Stomach (tissue), 9 donors: Measurements from ENCODE around the gene SPACA7. TPM values are rescaled to one million over a fixed set of nuclear protein-coding genes. Genes with fewer than 3 reads are reported as not detected.

ENCODE experiments used
- DNase-seq, 2 donors: peaks; one replicate each; pipeline versions ENCODE4 v3.0.0 to v3.0.0-alpha.2; 2013 to 2019
- H3K27ac ChIP-seq, 5 donors: fragments of 200-600 bp in 4 of 5; sonication (generic) in 4 of 5; one replicate each; pipeline ENCODE4 v1.5.1; 2013 to 2019; ENCODE audit warnings: mild to moderate bottlenecking in 1 of 5, moderate library complexity in 1 of 5
- H3K27me3 ChIP-seq, 3 donors: fragments of 200-600 bp; sonication (generic); one replicate each; pipeline ENCODE4 v1.5.1; 2017 to 2019; ENCODE audit warnings: mixed run types in 1 of 3
- H3K36me3 ChIP-seq, 4 donors: fragments of 200-600 bp; sonication (generic); 1 replicate in 3 of 4; 2 replicates in 1 of 4; pipeline ENCODE4 v1.5.1; 2016 to 2019
- H3K4me1 ChIP-seq, 4 donors: fragments of 200-600 bp; sonication (generic); one replicate each; pipeline ENCODE4 v1.5.1; 2016 to 2019
- H3K4me3 ChIP-seq, 4 donors: fragments of 200-600 bp; sonication (generic) in 3 of 4; one replicate each; pipeline ENCODE4 v1.5.1; 2016 to 2019; ENCODE audit warnings: mild to moderate bottlenecking in 1 of 4
- H3K9me3 ChIP-seq, 4 donors: fragments of 200-600 bp; sonication (generic); one replicate each; pipeline ENCODE4 v1.5.1; 2016 to 2019
- EP300 ChIP-seq: sonication (generic); formaldehyde crosslinking; IDR thresholded peaks from one replicate; pipeline ENCODE4 v1.6.1; 2017; ENCODE audit warnings: antibody characterized with exemption
- POLR2A ChIP-seq, 4 donors: fragments of 450-650 bp; IDR thresholded peaks; one replicate each; pipeline ENCODE4 v1.6.1; 2016; ENCODE audit warnings: antibody characterized with exemption in 4 of 4, control low read depth in 2 of 4, mild to moderate bottlenecking in 1 of 4, moderate library complexity in 1 of 4
- POLR2AphosphoS5 ChIP-seq, 3 donors: sonication (generic); formaldehyde crosslinking; IDR thresholded peaks; one replicate each; pipeline ENCODE4 v1.6.1; 2016; ENCODE audit warnings: antibody characterized with exemption in 3 of 3
- WGBS, 5 donors: extraction: QIAGEN DNeasy Blood & Tissue Kit in 3 of 5; methylation state at CpG; one replicate each; pipeline versions ENCODE4 v1.1.5 to v1.1.7; 2013 to 2018; 5-methylcytosine and 5-hydroxymethylcytosine counted together
- intact Hi-C: fragments of 100-400 bp; cut with DNase I; formaldehyde crosslinking; loops from one replicate; pipeline ENCODE4 v1.15.1; 2023; ENCODE audit warnings: low total_unique reads
- polyA plus RNA-seq, 3 donors: library from polyadenylated mRNA; stranded (reverse); fragments of 200-250 nt; gene quantifications; one replicate each; pipeline ENCODE4 v1.2.3, GENCODE V29; 2013
- total RNA-seq, 5 donors: library from RNA; depleted of rRNA; stranded (reverse); fragments of >200 nt; gene quantifications; one replicate each; pipeline versions ENCODE4 v1.1.0 to v1.2.3, GENCODE V29; 2014 to 2016
- TF ChIP-seq, protein P1 (sequence below), 7 experiments: fragments of 450-650 bp in 4 of 7; fragments of 200-600 bp in 3 of 7; sonication (generic) in 3 of 7; IDR thresholded peaks; one replicate each; pipeline ENCODE4 v1.5.1; 2016 to 2019; ENCODE audit warnings: antibody characterized with exemption in 7 of 7, control low read depth in 2 of 7, mild to moderate bottlenecking in 1 of 7
- donor health status: healthy with polysubstance abuse.
- donor health status: Bipolar disorder and iron deficiency.
- donor health status: healthy.

SPACA7 gene
- total and polyA plus RNA-seq, 8 donors, result not detected

DNA sequence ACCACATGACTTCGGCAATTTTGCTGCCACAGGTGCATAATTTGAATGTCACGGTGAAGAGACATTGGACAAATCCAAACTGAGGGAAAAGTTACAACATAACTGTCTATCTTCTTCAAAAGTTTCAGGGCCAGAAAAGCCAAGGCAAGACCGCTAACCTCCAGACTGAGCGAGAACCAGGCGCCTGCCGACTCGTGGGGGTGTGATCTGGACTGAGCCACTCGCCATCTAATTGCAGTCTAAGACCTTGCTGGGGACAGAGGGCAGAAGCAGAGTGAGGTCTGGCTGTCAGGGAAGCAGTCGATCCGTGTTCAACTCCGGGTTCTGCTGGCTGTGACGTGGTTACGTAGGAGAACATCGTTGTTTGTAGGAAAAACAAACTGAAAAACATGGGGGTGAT is 88.6 kb downstream of the SPACA7 start:
- H3K36me3 ChIP-seq, result no peaks in the 10 kb centered on the region
- TF ChIP-seq POLR2A (IDR thresholded peaks at IDR 0.05), result no peak
- no peak for TF ChIP-seq POLR2AphosphoS5 (IDR thresholded peaks at IDR 0.05)
- TF ChIP-seq EP300, result no peak
- TF ChIP-seq, protein P1, sequence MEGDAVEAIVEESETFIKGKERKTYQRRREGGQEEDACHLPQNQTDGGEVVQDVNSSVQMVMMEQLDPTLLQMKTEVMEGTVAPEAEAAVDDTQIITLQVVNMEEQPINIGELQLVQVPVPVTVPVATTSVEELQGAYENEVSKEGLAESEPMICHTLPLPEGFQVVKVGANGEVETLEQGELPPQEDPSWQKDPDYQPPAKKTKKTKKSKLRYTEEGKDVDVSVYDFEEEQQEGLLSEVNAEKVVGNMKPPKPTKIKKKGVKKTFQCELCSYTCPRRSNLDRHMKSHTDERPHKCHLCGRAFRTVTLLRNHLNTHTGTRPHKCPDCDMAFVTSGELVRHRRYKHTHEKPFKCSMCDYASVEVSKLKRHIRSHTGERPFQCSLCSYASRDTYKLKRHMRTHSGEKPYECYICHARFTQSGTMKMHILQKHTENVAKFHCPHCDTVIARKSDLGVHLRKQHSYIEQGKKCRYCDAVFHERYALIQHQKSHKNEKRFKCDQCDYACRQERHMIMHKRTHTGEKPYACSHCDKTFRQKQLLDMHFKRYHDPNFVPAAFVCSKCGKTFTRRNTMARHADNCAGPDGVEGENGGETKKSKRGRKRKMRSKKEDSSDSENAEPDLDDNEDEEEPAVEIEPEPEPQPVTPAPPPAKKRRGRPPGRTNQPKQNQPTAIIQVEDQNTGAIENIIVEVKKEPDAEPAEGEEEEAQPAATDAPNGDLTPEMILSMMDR (IDR thresholded peaks at IDR 0.05), result no peak
- H3K27me3 ChIP-seq, result peaks cover 0 to 7% (median 0%) of the 10 kb centered on the region in 3 donors
- WGBS, 5 donors, result 88 to 94% (median 92%) methylated on average over 14 of the region's 14 CpGs
- no peak for DNase-seq
- no peak overlapping the region for H3K4me3 ChIP-seq
- H3K9me3 ChIP-seq, result peaks cover 0 to 29% (median 15%) of the 10 kb centered on the region in 4 donors
- H3K27ac ChIP-seq, result no peak overlapping the region
- H3K4me1 ChIP-seq, result no peaks in the 10 kb centered on the region
- intact Hi-C loops, result no loop called here

DNA sequence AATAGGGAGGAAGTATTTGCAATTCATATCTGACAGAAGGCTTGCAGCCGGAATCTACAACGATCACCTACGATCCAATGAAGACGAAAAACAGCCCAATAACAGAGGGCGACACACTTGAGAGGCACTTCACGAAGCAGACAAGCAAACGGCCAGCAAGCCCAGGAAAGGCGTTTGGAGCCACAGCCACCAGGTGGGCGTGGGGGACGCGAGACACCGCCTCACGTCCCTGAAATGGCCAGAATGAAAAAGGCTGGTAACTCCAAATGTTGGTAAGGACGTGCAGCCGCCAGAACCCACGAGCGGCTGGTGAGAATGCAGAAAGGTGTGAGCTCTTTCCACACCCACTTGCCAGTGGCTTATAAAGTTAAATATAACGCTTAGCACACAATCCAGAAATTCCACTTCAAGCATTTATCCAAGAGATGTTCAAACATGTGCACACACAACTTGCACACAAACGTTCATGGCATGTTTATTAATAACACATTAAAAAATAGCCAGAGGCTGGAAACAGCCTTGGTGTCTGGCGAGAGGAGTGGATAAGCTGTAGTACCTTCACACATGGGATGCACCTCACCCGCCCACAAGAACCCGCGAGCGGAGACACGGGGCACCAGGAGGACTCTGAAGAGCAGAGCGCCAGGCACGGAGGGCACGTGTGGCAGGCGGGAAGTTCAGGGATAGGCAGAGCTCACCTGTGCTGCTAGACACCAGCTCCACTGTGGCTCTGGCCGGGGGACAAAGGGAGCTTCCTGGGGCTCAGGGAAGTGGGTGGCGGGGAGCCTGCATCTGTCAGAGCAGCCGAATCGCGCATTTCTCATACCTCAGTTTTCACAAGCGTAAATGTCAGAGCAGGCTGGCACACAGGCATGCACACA is 89.3 kb downstream of the SPACA7 start:
- 82 to 90% (median 88%) methylated on average over 35 of the region's 35 CpGs for WGBS, 5 donors
- intact Hi-C loops, result no loop called here
- H3K27me3 ChIP-seq, result peaks cover 0 to 7% (median 0%) of the 10 kb centered on the region in 3 donors
- H3K9me3 ChIP-seq, result peaks cover 0 to 22% (median 13%) of the 10 kb centered on the region in 4 donors
- H3K4me1 ChIP-seq, result no peaks in the 10 kb centered on the region
- no peak overlapping the region for H3K27ac ChIP-seq
- TF ChIP-seq POLR2AphosphoS5 (IDR thresholded peaks at IDR 0.05) (no peak), EP300 (no peak), POLR2A (IDR thresholded peaks at IDR 0.05) (no peak)
- TF ChIP-seq, protein P1 (IDR thresholded peaks at IDR 0.05), result no peak
- H3K36me3 ChIP-seq, result no peaks in the 10 kb centered on the region
- DNase-seq, result no peak
- H3K4me3 ChIP-seq, result no peak overlapping the region

DNA sequence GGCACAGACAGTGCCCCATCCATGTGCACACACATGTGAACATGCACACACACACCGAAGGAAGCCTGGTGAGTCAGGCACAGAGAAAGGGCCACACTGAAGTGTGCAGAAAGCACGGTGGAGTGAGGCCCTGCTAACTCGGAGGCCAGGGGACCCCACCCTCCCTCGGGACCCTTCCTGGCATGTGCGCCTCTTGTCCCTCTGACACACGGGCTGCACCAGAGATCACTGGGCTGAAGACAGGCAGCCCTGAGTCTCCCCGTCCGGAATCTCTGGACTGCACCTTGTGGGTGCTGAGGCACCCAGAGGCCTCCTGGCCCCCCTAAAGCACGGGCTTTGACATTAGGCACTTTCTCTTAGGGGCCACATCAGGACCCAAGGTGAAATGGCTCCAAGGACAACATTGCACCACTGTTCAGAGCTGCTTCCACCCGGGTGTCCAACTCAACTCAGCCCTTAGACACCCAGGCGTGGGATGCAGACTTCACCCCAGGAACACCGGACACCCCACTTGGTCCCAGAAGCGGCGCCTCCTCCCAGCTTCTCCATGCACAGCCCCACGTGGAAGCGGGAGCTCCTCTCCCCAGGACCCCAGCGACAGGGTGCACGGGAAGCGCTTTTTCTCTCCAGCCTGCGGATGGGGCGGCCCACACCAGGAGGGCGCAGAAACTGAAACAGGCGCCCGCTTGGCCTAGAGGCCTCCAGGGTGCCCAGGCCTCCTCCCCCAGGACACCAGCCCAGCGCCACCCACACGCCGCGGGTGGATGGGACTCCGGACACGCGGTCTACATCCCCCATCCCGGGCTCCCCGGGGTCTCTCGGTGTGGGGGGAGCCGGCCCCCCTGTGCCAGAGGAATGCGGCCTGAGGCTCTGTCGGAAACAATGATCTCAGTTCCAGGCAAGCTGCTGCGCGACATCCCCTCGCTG is 90.2 kb downstream of the SPACA7 start:
- peaks cover 0 to 4% (median 0%) of the 10 kb centered on the region in 3 donors for H3K27me3 ChIP-seq
- 86 to 88% (median 87%) methylated on average over 30 to 40 of the region's 40 CpGs for WGBS, 5 donors
- DNase-seq, result no peak
- H3K4me3 ChIP-seq, result no peak overlapping the region
- peaks cover 0 to 16% (median 13%) of the 10 kb centered on the region in 4 donors for H3K9me3 ChIP-seq
- TF ChIP-seq EP300 (no peak), POLR2AphosphoS5 (IDR thresholded peaks at IDR 0.05) (no peak), POLR2A (IDR thresholded peaks at IDR 0.05) (no peak)
- TF ChIP-seq, protein P1 (IDR thresholded peaks at IDR 0.05), result no peak
- H3K27ac ChIP-seq, result no peak overlapping the region
- intact Hi-C loops, result no loop called here
- H3K36me3 ChIP-seq, result no peaks in the 10 kb centered on the region
- H3K4me1 ChIP-seq, result no peaks in the 10 kb centered on the region

DNA sequence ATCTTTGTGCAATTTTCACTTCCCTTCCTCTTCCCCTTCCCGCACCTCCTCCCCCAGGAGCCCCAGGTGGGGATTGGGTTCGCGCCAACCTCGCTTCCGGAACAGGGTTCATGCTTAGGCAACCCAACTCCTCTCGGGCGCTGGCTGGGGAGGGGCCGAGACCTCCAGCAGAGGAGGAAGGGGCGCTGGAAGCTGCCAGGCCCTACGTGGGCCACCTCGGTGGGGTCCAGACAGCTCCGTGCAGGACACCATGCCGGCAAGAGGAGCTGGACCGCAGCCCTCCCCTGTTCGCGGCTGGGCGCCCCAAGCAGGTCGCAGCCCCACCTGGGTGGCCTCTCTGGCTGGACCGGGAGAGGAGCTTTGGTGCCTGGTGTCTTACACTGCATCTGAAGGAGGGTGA is 91.1 kb downstream of the SPACA7 start:
- no peak for DNase-seq
- intact Hi-C loops, result no loop called here
- 79 to 94% (median 87%) methylated on average over 10 to 19 of the region's 19 CpGs for WGBS, 5 donors

More for the DNA sequence above, 91.1 kb downstream of the SPACA7 start:
- no peak overlapping the region for H3K4me3 ChIP-seq
- H3K36me3 ChIP-seq, result no peaks in the 10 kb centered on the region
- H3K27me3 ChIP-seq, result no peaks in the 10 kb centered on the region
- H3K27ac ChIP-seq, result no peak overlapping the region
- H3K4me1 ChIP-seq, result no peaks in the 10 kb centered on the region
- peaks cover 0 to 13% (median 4%) of the 10 kb centered on the region in 4 donors for H3K9me3 ChIP-seq
- TF ChIP-seq EP300, result no peak
- TF ChIP-seq, protein P1 (IDR thresholded peaks at IDR 0.05), result no peak
- no peak for TF ChIP-seq POLR2A (IDR thresholded peaks at IDR 0.05)
- TF ChIP-seq POLR2AphosphoS5 (IDR thresholded peaks at IDR 0.05), result no peak
